GM23248 (cell line): ENCODE measurements around the gene SH3RF1.

Source experiments
- EZH2 ChIP-seq: fragments of 200-600 bp; sonication (generic); IDR thresholded peaks from 2 replicates; pipeline ENCODE4 v1.6.1; 2018; ENCODE audit warnings: antibody characterized with exemption, mild to moderate bottlenecking; ENCODE audit not compliant: insufficient read depth, poor library complexity, severe bottlenecking
- EZH2phosphoT487 ChIP-seq: fragments of 200-600 bp; sonication (generic); IDR thresholded peaks from 2 replicates; pipeline ENCODE4 v1.6.1; 2018; ENCODE audit warnings: antibody characterized with exemption, moderate library complexity, mild to moderate bottlenecking, low read depth; ENCODE audit not compliant: insufficient read depth

- TF ChIP-seq EZH2phosphoT487 (no peak), EZH2 (no peak)
These were observed 181.8 kb downstream of the SH3RF1 start for GRCh38 chr4:169089004-169089403.
